ENCODE measurements around the gene NACC1. TPM values are rescaled to one million over a fixed set of nuclear protein-coding genes. Genes with fewer than 3 reads are reported as not detected.

NACC1 gene
- total and polyA plus RNA-seq, 9 donors, result 3.2 to 31.4 (median 17.5) TPM

DNA sequence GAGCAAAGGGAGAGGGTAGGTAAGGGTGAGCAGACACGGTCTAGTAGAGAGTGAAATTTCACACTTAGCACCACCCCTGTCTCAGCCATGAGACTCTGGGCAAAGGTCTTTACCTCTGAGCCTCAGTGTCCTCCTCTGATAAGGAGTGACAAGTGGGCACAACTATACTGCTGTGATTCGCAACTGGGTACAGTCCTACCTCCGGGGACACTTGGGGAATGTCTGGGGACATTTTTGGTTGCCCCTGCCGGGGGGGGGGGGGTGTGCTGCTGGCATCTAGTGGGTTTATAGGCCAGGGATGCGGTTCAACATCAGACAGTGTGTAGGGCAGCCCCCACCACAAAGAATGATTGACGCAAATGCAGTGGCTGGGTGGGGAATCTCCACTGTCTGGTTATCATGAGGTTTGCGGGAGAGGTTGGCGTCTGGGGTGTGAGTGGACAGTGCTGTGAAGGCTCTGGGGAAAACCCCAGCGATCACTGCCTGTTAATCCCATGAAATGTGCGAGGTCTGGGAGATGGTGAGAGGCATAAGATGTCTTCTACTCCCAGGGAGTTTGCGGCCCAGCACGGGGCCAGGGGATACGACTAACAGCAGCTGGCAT, 4.3 kb downstream of the NACC1 start:
- Histone ChIP-seq H3K36me3 (no peaks in the 10 kb centered on the region), H3K27ac (no peak overlapping the region), H3K4me1 (ENCODE audit: insufficient read depth) (peaks cover 9% of the 10 kb centered on the region), H3K27me3 (no peaks in the 10 kb centered on the region), H3K4me3 (no peak overlapping the region), H3K9me3 (no peaks in the 10 kb centered on the region)
- WGBS, 3 donors, result 75 to 86% (median 82%) methylated on average over 13 of the region's 13 CpGs
- TF ChIP-seq POLR2A (IDR thresholded peaks at IDR 0.05) (no peak), EP300 (IDR thresholded peaks at IDR 0.05) (no peak)
- TF ChIP-seq, protein P1, sequence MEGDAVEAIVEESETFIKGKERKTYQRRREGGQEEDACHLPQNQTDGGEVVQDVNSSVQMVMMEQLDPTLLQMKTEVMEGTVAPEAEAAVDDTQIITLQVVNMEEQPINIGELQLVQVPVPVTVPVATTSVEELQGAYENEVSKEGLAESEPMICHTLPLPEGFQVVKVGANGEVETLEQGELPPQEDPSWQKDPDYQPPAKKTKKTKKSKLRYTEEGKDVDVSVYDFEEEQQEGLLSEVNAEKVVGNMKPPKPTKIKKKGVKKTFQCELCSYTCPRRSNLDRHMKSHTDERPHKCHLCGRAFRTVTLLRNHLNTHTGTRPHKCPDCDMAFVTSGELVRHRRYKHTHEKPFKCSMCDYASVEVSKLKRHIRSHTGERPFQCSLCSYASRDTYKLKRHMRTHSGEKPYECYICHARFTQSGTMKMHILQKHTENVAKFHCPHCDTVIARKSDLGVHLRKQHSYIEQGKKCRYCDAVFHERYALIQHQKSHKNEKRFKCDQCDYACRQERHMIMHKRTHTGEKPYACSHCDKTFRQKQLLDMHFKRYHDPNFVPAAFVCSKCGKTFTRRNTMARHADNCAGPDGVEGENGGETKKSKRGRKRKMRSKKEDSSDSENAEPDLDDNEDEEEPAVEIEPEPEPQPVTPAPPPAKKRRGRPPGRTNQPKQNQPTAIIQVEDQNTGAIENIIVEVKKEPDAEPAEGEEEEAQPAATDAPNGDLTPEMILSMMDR (IDR thresholded peaks at IDR 0.05), result no peak
- intact Hi-C loops (cut with DNase I), result no loop called here
- DNase-seq, result no peak

DNA sequence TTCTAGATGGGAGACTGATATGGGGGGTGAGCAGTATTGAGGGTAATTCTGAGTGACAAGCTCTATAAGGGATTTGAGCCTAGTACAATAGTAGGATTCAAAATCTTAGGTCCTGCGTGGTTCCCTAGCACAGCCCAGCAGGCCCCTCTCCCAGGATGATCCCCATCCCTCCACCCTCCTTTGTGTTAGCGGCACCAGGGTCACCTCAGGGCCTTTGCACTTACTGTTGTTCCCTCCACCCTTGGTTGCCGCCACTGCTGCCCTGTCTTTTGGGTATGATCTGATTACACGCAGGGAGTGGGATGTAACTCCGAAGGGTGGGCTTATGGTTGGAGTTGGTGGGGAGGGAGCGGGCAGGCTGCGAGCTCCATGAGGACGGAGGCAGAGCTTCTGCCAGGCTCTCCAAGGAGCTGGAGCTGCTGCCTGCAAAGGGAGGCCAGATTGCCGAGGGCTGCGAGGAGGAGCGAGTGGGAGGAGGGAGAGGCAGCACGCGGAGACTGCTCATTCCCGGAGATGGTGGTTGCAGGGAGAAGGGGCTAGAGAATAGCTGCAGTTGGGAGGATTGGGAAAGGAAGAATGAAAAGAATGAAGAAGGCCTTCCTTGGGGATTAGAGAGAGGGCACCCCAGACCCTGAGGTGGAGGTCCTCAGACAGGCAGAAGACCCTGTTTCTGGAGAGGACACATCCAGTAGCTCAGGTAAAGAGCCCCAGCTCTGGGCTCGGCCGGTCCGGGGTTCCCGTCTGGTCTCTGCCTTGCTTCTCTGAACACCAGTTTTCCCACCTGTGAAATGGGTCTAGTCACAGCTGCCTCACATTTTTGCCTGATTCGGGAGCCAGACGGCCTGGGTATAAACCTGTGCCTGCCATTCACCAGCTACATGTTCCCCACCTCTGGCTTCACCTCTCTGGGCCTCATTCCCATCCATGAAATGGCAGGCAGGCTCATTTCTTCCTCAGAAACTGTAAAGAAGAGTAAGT, 5.2 kb downstream of the NACC1 start:
- H3K4me1 ChIP-seq (ENCODE audit: insufficient read depth), result peaks cover 9% of the 10 kb centered on the region
- no peaks in the 10 kb centered on the region for H3K9me3 ChIP-seq
- H3K27me3 ChIP-seq, result no peaks in the 10 kb centered on the region
- no peak for DNase-seq
- WGBS, 3 donors, result 78 to 82% (median 82%) methylated on average over 20 of the region's 20 CpGs
- H3K4me3 ChIP-seq, result no peak overlapping the region
- H3K27ac ChIP-seq, result no peak overlapping the region
- H3K36me3 ChIP-seq, result no peaks in the 10 kb centered on the region
- TF ChIP-seq, protein P1 (IDR thresholded peaks at IDR 0.05), result no peak
- TF ChIP-seq POLR2A (IDR thresholded peaks at IDR 0.05) (no peak), EP300 (IDR thresholded peaks at IDR 0.05) (no peak)
- intact Hi-C loops (cut with DNase I), result no loop called here

DNA sequence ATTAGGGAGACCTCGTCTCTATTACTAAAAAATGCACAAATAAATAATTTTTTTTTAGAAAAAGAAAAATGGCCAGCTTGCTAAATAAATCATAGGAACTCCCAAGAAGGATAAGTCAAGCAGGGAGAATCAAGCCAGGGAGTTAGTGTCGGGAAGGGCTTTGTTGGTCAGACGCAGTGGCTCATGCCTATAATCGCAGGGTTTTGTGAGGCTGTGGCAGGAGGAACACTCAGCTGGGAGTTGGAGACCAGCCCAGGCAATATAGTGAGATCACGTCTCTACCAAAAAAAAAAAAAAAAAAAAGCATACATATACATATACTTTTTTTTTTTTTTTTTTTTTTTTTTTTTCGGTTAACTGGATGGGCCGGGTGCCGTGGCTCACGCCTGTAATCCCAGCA, 9.0 kb downstream of the NACC1 start:
- no peak for DNase-seq
- no peaks in the 10 kb centered on the region for H3K9me3 ChIP-seq
- no peaks in the 10 kb centered on the region for H3K27me3 ChIP-seq
- 84 to 88% (median 86%) methylated on average over 9 of the region's 9 CpGs for WGBS, 3 donors
- no peaks in the 10 kb centered on the region for H3K4me1 ChIP-seq (ENCODE audit: insufficient read depth)
- no peak overlapping the region for H3K27ac ChIP-seq
- TF ChIP-seq POLR2A (IDR thresholded peaks at IDR 0.05), result no peak
- no peak for TF ChIP-seq EP300 (IDR thresholded peaks at IDR 0.05)
- TF ChIP-seq, protein P1 (IDR thresholded peaks at IDR 0.05), result no peak
- H3K36me3 ChIP-seq, result no peaks in the 10 kb centered on the region
- intact Hi-C loops (cut with DNase I), result no loop called here
- H3K4me3 ChIP-seq, result no peak overlapping the region

DNA sequence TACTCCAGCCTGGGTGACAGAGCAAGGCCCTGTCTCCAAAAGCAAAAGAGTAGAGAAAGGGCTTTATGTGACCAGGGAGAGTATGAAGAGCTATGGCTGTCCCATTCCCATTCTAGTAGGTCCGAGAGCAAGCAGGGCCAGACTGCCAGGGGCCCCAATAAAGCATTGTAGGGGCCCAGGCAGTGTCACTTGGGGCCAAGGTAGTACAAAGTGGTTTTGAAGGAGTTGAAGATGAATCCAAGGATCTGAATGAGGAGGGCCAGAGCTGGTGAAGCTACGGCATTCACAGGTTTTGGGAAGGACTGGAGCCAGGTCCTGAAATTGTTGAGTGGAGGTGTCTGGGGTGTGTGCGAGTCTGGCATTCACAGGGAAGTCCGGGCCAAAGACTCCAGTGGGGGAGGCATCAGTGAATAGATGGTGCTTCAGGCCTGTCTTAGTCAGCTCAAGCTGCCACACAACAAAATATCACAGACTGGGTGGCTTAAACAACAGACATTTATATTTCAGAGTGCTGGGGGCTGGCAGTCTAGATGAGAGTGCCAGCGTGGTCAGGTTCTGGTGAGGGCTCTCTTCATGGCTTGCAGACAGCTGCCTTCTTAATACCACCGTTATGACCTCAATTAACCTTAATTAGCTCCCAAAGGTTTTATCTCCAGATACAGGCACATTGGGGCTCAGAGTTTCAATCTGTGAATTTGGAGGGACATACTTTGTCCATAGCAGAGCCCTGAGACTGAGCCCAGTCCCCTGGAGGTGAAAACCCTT, 9.9 kb downstream of the NACC1 start:
- no peaks in the 10 kb centered on the region for H3K27me3 ChIP-seq
- 88 to 92% (median 90%) methylated on average over 6 of the region's 6 CpGs for WGBS, 3 donors
- H3K4me1 ChIP-seq (ENCODE audit: insufficient read depth), result no peaks in the 10 kb centered on the region
- TF ChIP-seq, protein P1 (IDR thresholded peaks at IDR 0.05), result no peak
- no peak for TF ChIP-seq POLR2A (IDR thresholded peaks at IDR 0.05)
- no peak for TF ChIP-seq EP300 (IDR thresholded peaks at IDR 0.05)
- H3K9me3 ChIP-seq, result no peaks in the 10 kb centered on the region
- H3K36me3 ChIP-seq, result no peaks in the 10 kb centered on the region
- H3K4me3 ChIP-seq, result no peak overlapping the region
- no peak overlapping the region for H3K27ac ChIP-seq
- no peak for DNase-seq
- intact Hi-C loops (cut with DNase I), result no loop called here

Measured in ovary (tissue), 9 donors.